Gastrocnemius medialis (tissue), 4 donors: ENCODE results near the gene RPS15. TPM values are rescaled to one million over a fixed set of nuclear protein-coding genes. Genes with fewer than 3 reads are reported as not detected.

Experiments
- ATAC-seq, 2 donors: fragments of 150-250 bp; one replicate each; pipeline ENCODE4 v1.9.1; 2016
- DNase-seq, 2 donors: peaks; one replicate each; pipeline ENCODE4 v3.0.0-alpha.2; 2019
- H3K27ac ChIP-seq, 4 donors: fragments of 200-600 bp; sonication (generic); 1 replicate in 1 of 4; 2 replicates in 3 of 4; pipeline ENCODE4 v1.5.1; 2016 to 2018; ENCODE audit warnings: mild to moderate bottlenecking in 2 of 4, moderate library complexity in 1 of 4
- H3K27me3 ChIP-seq, 3 donors: fragments of 200-600 bp; sonication (generic) in 2 of 3; 1 replicate in 1 of 3; 2 replicates in 2 of 3; pipeline versions ENCODE4 v1.5.1 to v1.6.0; 2016 to 2019; ENCODE audit warnings: mild to moderate bottlenecking in 1 of 3, moderate library complexity in 1 of 3
- H3K36me3 ChIP-seq, 2 donors: fragments of 200-600 bp; sonication (generic) in 1 of 2; one replicate each; pipeline ENCODE4 v1.5.1; 2017 to 2018
- H3K4me1 ChIP-seq, 2 donors: fragments of 200-600 bp; sonication (generic) in 1 of 2; one replicate each; pipeline ENCODE4 v1.5.1; 2016 to 2017; ENCODE audit warnings: mild to moderate bottlenecking in 2 of 2
- H3K4me3 ChIP-seq, 4 donors: fragments of 200-600 bp; sonication (generic) in 3 of 4; 1 replicate in 1 of 4; 2 replicates in 3 of 4; pipeline ENCODE4 v1.5.1; 2016 to 2019; ENCODE audit warnings: mild to moderate bottlenecking in 2 of 4
- H3K9me3 ChIP-seq, 3 donors: fragments of 200-600 bp; sonication (generic) in 2 of 3; 1 replicate in 1 of 3; 2 replicates in 2 of 3; pipeline ENCODE4 v1.5.1; 2016 to 2019
- CTCF ChIP-seq, 5 experiments: fragments of 450-650 bp in 3 of 5; fragments of 200-600 bp in 2 of 5; sonication (generic) in 2 of 5; IDR thresholded peaks in 4 of 5; conservative IDR thresholded peaks in 1 of 5; 1 replicate in 4 of 5; 2 replicates in 1 of 5; pipeline ENCODE4 v1.5.1; 2016 to 2019; ENCODE audit warnings: antibody characterized with exemption in 5 of 5, mild to moderate bottlenecking in 3 of 5, moderate library complexity in 3 of 5
- POLR2A ChIP-seq, 2 donors: fragments of 450-650 bp; IDR thresholded peaks; one replicate each; pipeline ENCODE4 v1.6.1; 2017; ENCODE audit warnings: antibody characterized with exemption in 2 of 2, mild to moderate bottlenecking in 2 of 2, moderate library complexity in 2 of 2
- in situ Hi-C, 4 donors: fragments of 200-750 bp; cut with MboI; loops; one replicate each; pipeline versions ENCODE4 v1.15.0 to v1.8.0; 2017; ENCODE audit warnings: low sequenced_read_pairs in 4 of 4
- intact Hi-C: fragments of 100-400 bp; cut with DNase I; formaldehyde crosslinking; loops from one replicate; pipeline ENCODE4 v1.15.1; 2023; ENCODE audit warnings: low total_unique reads
- total RNA-seq, 4 donors: library from RNA; depleted of rRNA; stranded (reverse); fragments of >200 nt; gene quantifications; one replicate each; pipeline versions ENCODE4 v1.1.0 to v1.2.3, GENCODE V29; 2016

Gene RPS15
- total RNA-seq, 4 donors from 2014 or later = 2,323 to 3,835 (median 2,607) TPM

GRCh38 chr19:1455002-1455335 lies 16.8 kb downstream of the RPS15 start:
- peaks cover 0 to 9% of the 10 kb centered on the region in 2 donors for H3K4me1 ChIP-seq
- no peaks in the 10 kb centered on the region for H3K36me3 ChIP-seq
- no peaks in the 10 kb centered on the region for H3K9me3 ChIP-seq
- H3K4me3 ChIP-seq = no peak overlapping the region
- ATAC-seq (no peak), DNase-seq (no peak)
- in situ Hi-C loops (no loop called here), intact Hi-C loops (no loop called here)
- TF ChIP-seq CTCF (IDR thresholded peaks at IDR 0.05 in 4 of 5, conservative IDR thresholded peaks at IDR 0.05 in 1 of 5) (no peak), POLR2A (IDR thresholded peaks at IDR 0.05) (no peak)
- peaks cover 74 to 87% (median 75%) of the 10 kb centered on the region in 3 donors for H3K27me3 ChIP-seq
- no peak overlapping the region for H3K27ac ChIP-seq

GRCh38 chr19:1455336-1456120 lies 17.3 kb downstream of the RPS15 start:
- DNase-seq = peak in 1 of 2 donors; percentile 36
- ATAC-seq = peak in 1 of 2 donors; percentile 57
- no peaks in the 10 kb centered on the region for H3K9me3 ChIP-seq
- no peaks in the 10 kb centered on the region for H3K36me3 ChIP-seq
- TF ChIP-seq POLR2A (IDR thresholded peaks at IDR 0.05) (no peak), CTCF (IDR thresholded peaks at IDR 0.05 in 4 of 5, conservative IDR thresholded peaks at IDR 0.05 in 1 of 5) (no peak)
- in situ Hi-C loops (no loop called here), intact Hi-C loops (no loop called here)
- H3K4me3 ChIP-seq = no peak overlapping the region
- no peak overlapping the region for H3K27ac ChIP-seq
- H3K4me1 ChIP-seq = peaks cover 0 to 9% of the 10 kb centered on the region in 2 donors
- H3K27me3 ChIP-seq = peaks cover 68 to 82% (median 70%) of the 10 kb centered on the region in 3 donors

- intact Hi-C loops (no loop called here), in situ Hi-C loops (no loop called here)
- TF ChIP-seq POLR2A (IDR thresholded peaks at IDR 0.05) (no peak), CTCF (IDR thresholded peaks at IDR 0.05 in 4 of 5, conservative IDR thresholded peaks at IDR 0.05 in 1 of 5) (no peak)
- ATAC-seq (no peak), DNase-seq (no peak)
- Histone ChIP-seq H3K9me3 (no peaks in the 10 kb centered on the region), H3K36me3 (no peaks in the 10 kb centered on the region), H3K27me3 (peaks cover 61 to 74% (median 62%) of the 10 kb centered on the region in 3 donors), H3K4me1 (peaks cover 0 to 9% of the 10 kb centered on the region in 2 donors), H3K27ac (no peak overlapping the region), H3K4me3 (no peak overlapping the region)
Observed at GRCh38 chr19:1456121-1456900, 18.1 kb downstream of the RPS15 start.

GRCh38 chr19:1457031-1457739 lies 19.0 kb downstream of the RPS15 start:
- intact Hi-C loops = no loop called here
- ATAC-seq (no peak), DNase-seq (no peak)
- Histone ChIP-seq H3K36me3 (no peaks in the 10 kb centered on the region), H3K4me3 (no peak overlapping the region), H3K27me3 (peaks cover 52 to 65% (median 53%) of the 10 kb centered on the region in 3 donors), H3K27ac (no peak overlapping the region), H3K9me3 (no peaks in the 10 kb centered on the region), H3K4me1 (peaks cover 0 to 9% of the 10 kb centered on the region in 2 donors)
- no peak for TF ChIP-seq POLR2A (IDR thresholded peaks at IDR 0.05)
- TF ChIP-seq CTCF (IDR thresholded peaks at IDR 0.05 in 4 of 5, conservative IDR thresholded peaks at IDR 0.05 in 1 of 5) = no peak
- in situ Hi-C loops = no loop called here
